A549 (cell line): Measurements from ENCODE around the gene RSPH6A. TPM values are rescaled to one million over a fixed set of nuclear protein-coding genes. Genes with fewer than 3 reads are reported as not detected.

Experiments used
- ATAC-seq, 2 experiments: fragments of 200-7000 bp in 1 of 2; fragments of >200 bp in 1 of 2; cut with Nextera tagmentation in 1 of 2; cut with Tn5 transposase in 1 of 2; 3 replicates each; pipeline versions ENCODE4 v1.8.0 to v1.9.1; 2018 to 2020; ENCODE audit warnings: mild to moderate bottlenecking in 1 of 2, moderate library complexity in 1 of 2
- CTCF ChIA-PET: fragments of 300-600 bp; sonication (Branson Sonifier 250); formaldehyde crosslinking; extraction: SDS; loops from one replicate; lab custom pipeline; 2021; ENCODE audit warnings: antibody characterized with exemption, inconsistent platforms; lab: Yijun Ruan, JAX
- POLR2A ChIA-PET: fragments of 350-600 bp; formaldehyde crosslinking; extraction: SDS; loops from one replicate; lab custom pipeline; 2021; ENCODE audit warnings: antibody characterized with exemption, inconsistent platforms; lab: Yijun Ruan, JAX
- DNase-seq, 2 experiments: peaks; one replicate each; pipeline versions ENCODE4 v3.0.0 to v3.0.0-alpha.2; 2011 to 2016; ENCODE audit warnings: low read depth in 1 of 2, low spot score in 1 of 2
- FAIRE-seq: peaks from 2 replicates; lab custom pipeline; 2011; peaks lifted over from hg19 to GRCh38; lab: Jason Lieb, UNC
- H3K27ac ChIP-seq, 2 experiments: fragments of >200 bp; sonication (Bioruptor Twin); formaldehyde crosslinking; 3 replicates each; pipeline ENCODE4 v1.5.1; 2016 to 2017
- H3K4me1 ChIP-seq: fragments of >200 bp; sonication (Bioruptor Twin); formaldehyde crosslinking; 3 replicates; pipeline ENCODE4 v1.6.1; 2016
- H3K4me2 ChIP-seq: fragments of >200 bp; sonication (Bioruptor Twin); formaldehyde crosslinking; 3 replicates; pipeline ENCODE4 v1.6.1; 2016
- H3K4me3 ChIP-seq: fragments of >200 bp; sonication (Bioruptor Twin); formaldehyde crosslinking; 3 replicates; pipeline ENCODE4 v1.5.1; 2016
- H3K9me3 ChIP-seq: fragments of >200 bp; sonication (Bioruptor Twin); formaldehyde crosslinking; 3 replicates; pipeline ENCODE4 v1.6.1; 2016
- CEBPB ChIP-seq, 2 experiments: fragments of >200 bp in 1 of 2; sonication (Bioruptor Twin) in 1 of 2; formaldehyde crosslinking in 1 of 2; IDR thresholded peaks; 2 replicates each; pipeline ENCODE4 v1.6.1; 2012 to 2016
- CHD2 ChIP-seq: fragments of 150-350 bp; IDR thresholded peaks from 2 replicates; pipeline ENCODE4 v1.6.1; 2014; ENCODE audit warnings: low read length; ENCODE audit not compliant: partially characterized antibody
- CHD4 ChIP-seq: fragments of 200-600 bp; sonication (generic); IDR thresholded peaks from 2 replicates; pipeline ENCODE4 v1.6.1; 2016; ENCODE audit warnings: antibody characterized with exemption, mild to moderate bottlenecking, borderline replicate concordance
- EHF ChIP-seq: fragments of 250-450 bp; sonication (Bioruptor Pico); IDR thresholded peaks from 2 replicates; pipeline ENCODE4 v1.5.0; 2020; ENCODE audit warnings: mild to moderate bottlenecking
- EHMT2 ChIP-seq: fragments of 200-600 bp; sonication (generic); IDR thresholded peaks from 2 replicates; pipeline ENCODE4 v1.6.1; 2016; ENCODE audit warnings: antibody characterized with exemption, low read depth, mild to moderate bottlenecking, moderate library complexity
- EP300 ChIP-seq, 2 experiments: fragments of >200 bp; sonication (Bioruptor Twin); formaldehyde crosslinking; IDR thresholded peaks; 2 replicates in 1 of 2; 3 replicates in 1 of 2; pipeline ENCODE4 v1.6.1; 2016 to 2017
- HDAC2 ChIP-seq: fragments of 200-600 bp; sonication (generic); IDR thresholded peaks from 2 replicates; pipeline ENCODE4 v1.6.1; 2016
- HEYL ChIP-seq: fragments of 250-450 bp; sonication (Bioruptor Pico); IDR thresholded peaks from 2 replicates; pipeline ENCODE4 v1.8.0; 2021; ENCODE audit warnings: mild to moderate bottlenecking, moderate library complexity
- HOXB13 ChIP-seq: fragments of 250-450 bp; sonication (Bioruptor Pico); IDR thresholded peaks from 2 replicates; pipeline ENCODE4 v1.5.0; 2020; ENCODE audit warnings: low read depth, mild to moderate bottlenecking, moderate library complexity
- JUN ChIP-seq, 2 experiments: fragments of >200 bp; sonication (Bioruptor Twin); formaldehyde crosslinking; IDR thresholded peaks; 2 replicates in 1 of 2; 3 replicates in 1 of 2; pipeline ENCODE4 v1.6.1; 2016 to 2017
- KDM1A ChIP-seq: fragments of 200-600 bp; sonication (generic); IDR thresholded peaks from 2 replicates; pipeline ENCODE4 v1.6.1; 2016; ENCODE audit warnings: low read depth, mild to moderate bottlenecking
- KDM5A ChIP-seq: fragments of 200-600 bp; sonication (generic); IDR thresholded peaks from 2 replicates; pipeline ENCODE4 v1.6.1; 2016; ENCODE audit warnings: antibody characterized with exemption, mild to moderate bottlenecking
- MAFK ChIP-seq: fragments of 450-650 bp; IDR thresholded peaks from 2 replicates; pipeline ENCODE4 v1.6.1; 2014; ENCODE audit not compliant: partially characterized antibody
- MAZ ChIP-seq: fragments of 150-350 bp; IDR thresholded peaks from 2 replicates; pipeline ENCODE4 v1.6.1; 2014; ENCODE audit warnings: antibody characterized with exemption, low read depth, low read length, borderline replicate concordance
- NPAS2 ChIP-seq: fragments of 250-450 bp; sonication (Bioruptor Pico); IDR thresholded peaks from 2 replicates; pipeline ENCODE4 v1.8.0; 2022; ENCODE audit warnings: mild to moderate bottlenecking, moderate library complexity, borderline replicate concordance
- NR3C1 ChIP-seq: fragments of >200 bp; sonication (Bioruptor Twin); formaldehyde crosslinking; IDR thresholded peaks from 3 replicates; pipeline ENCODE4 v1.6.1; 2017
- PHF8 ChIP-seq: fragments of 200-600 bp; sonication (generic); IDR thresholded peaks from 2 replicates; pipeline ENCODE4 v1.6.1; 2016; ENCODE audit warnings: low read depth, mild to moderate bottlenecking, antibody characterized with exemption, moderate library complexity, borderline replicate concordance
- POLR2AphosphoS2 ChIP-seq: conservative IDR thresholded peaks from 2 replicates; pipeline ENCODE4 v1.6.1; 2012; ENCODE audit warnings: low read length, improper control_type of control experiment, inconsistent platforms
- RAD21 ChIP-seq, 2 experiments: fragments of >200 bp in 1 of 2; sonication (Bioruptor Twin) in 1 of 2; formaldehyde crosslinking in 1 of 2; IDR thresholded peaks in 1 of 2; conservative IDR thresholded peaks in 1 of 2; 2 replicates in 1 of 2; 3 replicates in 1 of 2; pipeline ENCODE4 v1.6.1; 2012 to 2018; ENCODE audit warnings: inconsistent platforms in 1 of 2
- RFX5 ChIP-seq: fragments of 450-650 bp; IDR thresholded peaks from 2 replicates; pipeline ENCODE4 v1.7.1; 2014; ENCODE audit warnings: antibody characterized with exemption, mild to moderate bottlenecking, moderate library complexity
- RNF2 ChIP-seq: fragments of 200-600 bp; sonication (generic); IDR thresholded peaks from 2 replicates; pipeline ENCODE4 v1.6.1; 2016; ENCODE audit warnings: low read depth, mild to moderate bottlenecking, antibody characterized with exemption, moderate library complexity, borderline replicate concordance
- SREBF2 ChIP-seq: fragments of 450-650 bp; IDR thresholded peaks from 2 replicates; pipeline ENCODE4 v1.6.1; 2014; ENCODE audit warnings: mild to moderate bottlenecking, moderate library complexity
- TP53 ChIP-seq: fragments of 250-450 bp; sonication (Bioruptor Pico); IDR thresholded peaks from 2 replicates; pipeline ENCODE4 v1.5.0; 2021; ENCODE audit warnings: mild to moderate bottlenecking, moderate library complexity
- ZFP36 ChIP-seq: fragments of 450-650 bp; IDR thresholded peaks from 2 replicates; pipeline ENCODE4 v1.6.1; 2014; ENCODE audit warnings: borderline replicate concordance; ENCODE audit not compliant: partially characterized antibody
- ZNF302 ChIP-seq: fragments of 250-450 bp; sonication (Bioruptor Pico); IDR thresholded peaks from 2 replicates; pipeline ENCODE4 v1.9.0; 2021; ENCODE audit warnings: inconsistent platforms, mild to moderate bottlenecking, moderate library complexity
- WGBS: methylation state at CpG from one replicate; pipeline ENCODE4 v1.1.6; 2017; ENCODE audit errors: missing lambda C conversion rate; 5-methylcytosine and 5-hydroxymethylcytosine counted together
- polyA plus RNA-seq, 4 experiments: library from polyadenylated mRNA; depleted of rRNA in 3 of 4; stranded (reverse); fragments of >200 nt; fragmentation: RNase III in 1 of 4; extraction: RNeasy Plus Mini Kit Qiagen cat#74134 plus additional on column Dnase treatment in 1 of 4; gene quantifications; 2 replicates in 3 of 4; 3 replicates in 1 of 4; pipeline ENCODE4 v1.2.3, GENCODE V29; 2011 to 2017
- TF ChIP-seq, protein P1 (sequence below): fragments of >200 bp; sonication (Bioruptor Twin); formaldehyde crosslinking; IDR thresholded peaks from 3 replicates; pipeline ENCODE4 v1.6.1; 2016
- TF ChIP-seq, protein P2 (sequence below): fragments of 450-650 bp; IDR thresholded peaks from 2 replicates; pipeline ENCODE4 v1.6.1; 2014; ENCODE audit warnings: antibody characterized with exemption
- TF ChIP-seq, protein P3 (sequence below): fragments of 150-350 bp; IDR thresholded peaks from 2 replicates; pipeline ENCODE4 v1.6.1; 2014; ENCODE audit warnings: low read depth, mild to moderate bottlenecking, low read length
- TF ChIP-seq, protein P4 (sequence below): IDR thresholded peaks from 2 replicates; pipeline ENCODE4 v1.6.1; 2012
- TF ChIP-seq, protein P5 (sequence below): fragments of >200 bp; sonication (Bioruptor Twin); formaldehyde crosslinking; IDR thresholded peaks from 2 replicates; pipeline ENCODE4 v1.6.1; 2016

The RSPH6A gene
- polyA plus RNA-seq, 2 of the 4 experiments (the other 2 are of a cell fraction), result not detected

DNA sequence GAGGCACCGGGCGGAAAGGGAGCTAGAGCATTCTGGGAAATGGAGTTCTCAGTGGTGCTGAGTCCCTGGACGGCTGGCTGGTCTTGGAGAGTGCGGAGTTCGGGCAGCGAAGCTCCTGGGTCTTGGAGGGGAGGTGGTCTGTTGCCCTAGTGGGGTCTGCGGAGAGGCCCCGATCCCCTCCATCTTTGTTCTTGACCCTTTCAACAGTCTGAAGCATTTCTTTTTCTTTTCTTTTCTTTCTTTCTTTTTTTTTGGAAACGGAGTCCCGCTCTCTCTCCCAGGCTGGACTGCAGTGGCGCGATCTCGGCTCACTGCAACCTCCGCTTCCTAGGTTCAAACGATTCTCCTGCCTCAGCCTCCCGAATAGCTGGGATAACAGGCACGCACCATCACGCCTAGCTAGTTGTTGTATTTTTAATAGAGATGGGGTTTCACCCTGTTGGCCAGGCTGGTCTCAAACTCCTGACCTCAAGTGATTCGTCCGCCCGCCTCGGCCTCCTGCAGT lies 48.3 kb upstream of the RSPH6A start:
- ChIA-PET CTCF (interaction anchor here (0.6 to 11.3 kb wide), 34 partner anchors 8 to 532 kb away, joined by 3 to 315 read pairs (median 5); partner anchors contain the start of genes DMPK, IRF2BP1, MYPOP and SIX5), POLR2A (interaction anchor here (0.5 to 2.7 kb wide), 24 partner anchors 8 to 220 kb away, joined by 3 to 30 read pairs (median 4); partner anchors contain the start of genes CCDC61, IRF2BP1, MYPOP and SIX5)
- Histone ChIP-seq H3K27ac (peak overlapping the region; percentile 74 to 88), H3K4me2 (peak overlapping the region; percentile 89), H3K9me3 (no peaks in the 10 kb centered on the region), H3K4me1 (peaks cover 25% of the 10 kb centered on the region), H3K4me3 (peak overlapping the region; percentile 71)
- TF ChIP-seq EHMT2 (no peak), MAFK (no peak), PHF8 (no peak), MAZ (no peak), EP300 (IDR thresholded peaks at IDR 0.05) (no peak), TP53 (no peak), KDM1A (no peak), CEBPB (IDR thresholded peaks at IDR 0.05) (no peak), ZFP36 (no peak), JUN (IDR thresholded peaks at IDR 0.05) (0 out of 5 replicates have a peak, but pooled peaks of 1 of the 2 experiments have one; percentile 15), RNF2 (no peak), NR3C1 (no peak)
- TF ChIP-seq, protein P1, sequence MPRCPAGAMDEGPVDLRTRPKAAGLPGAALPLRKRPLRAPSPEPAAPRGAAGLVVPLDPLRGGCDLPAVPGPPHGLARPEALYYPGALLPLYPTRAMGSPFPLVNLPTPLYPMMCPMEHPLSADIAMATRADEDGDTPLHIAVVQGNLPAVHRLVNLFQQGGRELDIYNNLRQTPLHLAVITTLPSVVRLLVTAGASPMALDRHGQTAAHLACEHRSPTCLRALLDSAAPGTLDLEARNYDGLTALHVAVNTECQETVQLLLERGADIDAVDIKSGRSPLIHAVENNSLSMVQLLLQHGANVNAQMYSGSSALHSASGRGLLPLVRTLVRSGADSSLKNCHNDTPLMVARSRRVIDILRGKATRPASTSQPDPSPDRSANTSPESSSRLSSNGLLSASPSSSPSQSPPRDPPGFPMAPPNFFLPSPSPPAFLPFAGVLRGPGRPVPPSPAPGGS, result 0 out of 3 replicates have a peak, but pooled peaks have one; percentile 32
- TF ChIP-seq, protein P2, sequence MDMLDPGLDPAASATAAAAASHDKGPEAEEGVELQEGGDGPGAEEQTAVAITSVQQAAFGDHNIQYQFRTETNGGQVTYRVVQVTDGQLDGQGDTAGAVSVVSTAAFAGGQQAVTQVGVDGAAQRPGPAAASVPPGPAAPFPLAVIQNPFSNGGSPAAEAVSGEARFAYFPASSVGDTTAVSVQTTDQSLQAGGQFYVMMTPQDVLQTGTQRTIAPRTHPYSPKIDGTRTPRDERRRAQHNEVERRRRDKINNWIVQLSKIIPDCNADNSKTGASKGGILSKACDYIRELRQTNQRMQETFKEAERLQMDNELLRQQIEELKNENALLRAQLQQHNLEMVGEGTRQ, result no peak
- TF ChIP-seq, protein P3, sequence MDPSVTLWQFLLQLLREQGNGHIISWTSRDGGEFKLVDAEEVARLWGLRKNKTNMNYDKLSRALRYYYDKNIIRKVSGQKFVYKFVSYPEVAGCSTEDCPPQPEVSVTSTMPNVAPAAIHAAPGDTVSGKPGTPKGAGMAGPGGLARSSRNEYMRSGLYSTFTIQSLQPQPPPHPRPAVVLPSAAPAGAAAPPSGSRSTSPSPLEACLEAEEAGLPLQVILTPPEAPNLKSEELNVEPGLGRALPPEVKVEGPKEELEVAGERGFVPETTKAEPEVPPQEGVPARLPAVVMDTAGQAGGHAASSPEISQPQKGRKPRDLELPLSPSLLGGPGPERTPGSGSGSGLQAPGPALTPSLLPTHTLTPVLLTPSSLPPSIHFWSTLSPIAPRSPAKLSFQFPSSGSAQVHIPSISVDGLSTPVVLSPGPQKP, result no peak
- TF ChIP-seq, protein P4, sequence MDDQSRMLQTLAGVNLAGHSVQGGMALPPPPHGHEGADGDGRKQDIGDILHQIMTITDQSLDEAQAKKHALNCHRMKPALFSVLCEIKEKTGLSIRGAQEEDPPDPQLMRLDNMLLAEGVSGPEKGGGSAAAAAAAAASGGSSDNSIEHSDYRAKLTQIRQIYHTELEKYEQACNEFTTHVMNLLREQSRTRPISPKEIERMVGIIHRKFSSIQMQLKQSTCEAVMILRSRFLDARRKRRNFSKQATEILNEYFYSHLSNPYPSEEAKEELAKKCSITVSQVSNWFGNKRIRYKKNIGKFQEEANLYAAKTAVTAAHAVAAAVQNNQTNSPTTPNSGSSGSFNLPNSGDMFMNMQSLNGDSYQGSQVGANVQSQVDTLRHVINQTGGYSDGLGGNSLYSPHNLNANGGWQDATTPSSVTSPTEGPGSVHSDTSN, result no peak
- TF ChIP-seq, protein P5, sequence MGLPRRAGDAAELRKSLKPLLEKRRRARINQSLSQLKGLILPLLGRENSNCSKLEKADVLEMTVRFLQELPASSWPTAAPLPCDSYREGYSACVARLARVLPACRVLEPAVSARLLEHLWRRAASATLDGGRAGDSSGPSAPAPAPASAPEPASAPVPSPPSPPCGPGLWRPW, result no peak
- FAIRE-seq, result no peak
- WGBS, result 6% methylated on average over 22 of the region's 22 CpGs
- no peak for ATAC-seq
- DNase-seq, result no peak

DNA sequence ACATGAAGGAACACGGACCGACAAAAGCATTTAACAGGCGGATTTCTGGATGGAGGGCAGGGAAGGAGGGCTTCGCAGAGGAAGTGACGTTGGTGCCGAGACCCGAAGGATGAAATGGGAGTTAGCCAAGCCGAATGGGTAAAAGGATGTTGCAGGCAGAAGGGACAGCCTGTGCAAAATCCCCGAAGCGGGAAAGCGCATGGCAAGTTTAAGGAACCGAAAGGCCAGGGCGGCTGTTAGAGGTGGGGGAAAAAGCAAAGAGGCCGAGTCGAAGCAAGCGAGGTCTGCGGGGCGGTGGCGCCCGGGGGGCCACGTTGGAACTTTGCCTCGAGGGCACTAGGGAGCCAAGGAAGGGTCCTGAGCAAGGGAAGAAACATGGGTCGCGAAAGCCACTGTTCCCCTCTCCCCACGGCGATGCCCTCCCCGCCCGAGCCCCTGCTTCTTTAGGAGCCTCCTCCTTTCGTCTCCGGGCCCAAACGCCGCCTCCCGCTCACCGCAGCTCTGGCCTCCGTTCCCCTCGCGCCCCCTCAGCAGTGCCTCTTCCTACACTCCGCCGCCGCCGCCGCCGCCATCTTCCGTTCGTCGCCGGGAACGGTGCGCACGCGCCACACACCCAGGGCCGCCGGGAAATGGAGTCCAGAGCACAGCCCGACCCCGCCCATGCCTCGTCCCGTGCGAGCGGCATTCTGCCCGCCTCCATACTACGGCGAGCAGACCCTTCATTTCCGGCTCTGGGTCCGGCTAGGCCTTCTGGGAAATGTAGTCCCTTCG lies 47.6 kb upstream of the RSPH6A start, which contains the start of gene SYMPK:
Gene SYMPK, minus strand, starts transcription at position 584 of the 771 bp plus-strand sequence. CDS start 8,652 bp downstream, outside the sequence.
- CTCF ChIA-PET, result interaction anchor here (0.6 to 11.3 kb wide), 25 partner anchors 10 to 533 kb away, joined by 3 to 315 read pairs (median 6); partner anchors contain the start of genes DMPK, IRF2BP1 and MYPOP
- under 1% methylated on average over 36 of the region's 65 CpGs for WGBS
- H3K9me3 ChIP-seq, result no peaks in the 10 kb centered on the region
- peak; percentile 92 to 96 for ATAC-seq
- peak within 1 kb of the TSS; percentile 89 for H3K4me2 ChIP-seq
- peak within 1 kb of the TSS; percentile 71 for H3K4me3 ChIP-seq
- peak; percentile 99 to 100 for DNase-seq
- POLR2A ChIA-PET, result interaction anchor here (0.5 to 2.7 kb wide), 24 partner anchors 8 to 220 kb away, joined by 3 to 30 read pairs (median 4); partner anchors contain the start of genes CCDC61, IRF2BP1, MYPOP and SIX5
- peak within 1 kb of the TSS; percentile 88 for H3K27ac ChIP-seq
- peaks cover 25% of the 10 kb centered on the region for H3K4me1 ChIP-seq
- FAIRE-seq, result peak; percentile 97
- TF ChIP-seq KDM5A, result peak; percentile 56; the same call in 1 of the 2 replicates
- TF ChIP-seq ZFP36, result peak; percentile 90
- no peak for TF ChIP-seq CHD2
- no peak for TF ChIP-seq EHF (CRISPR knock-in tag)
- no peak for TF ChIP-seq ZNF302
- TF ChIP-seq RFX5, result no peak
- no peak for TF ChIP-seq HOXB13 (CRISPR knock-in tag)
- no peak for TF ChIP-seq RAD21 (conservative IDR thresholded peaks at IDR 0.05 in 1 of 2, IDR thresholded peaks at IDR 0.05 in 1 of 2)
- TF ChIP-seq HEYL (CRISPR knock-in tag), result no peak
- TF ChIP-seq KDM1A, result peak; percentile 68; the same call in 1 of the 2 replicates
- TF ChIP-seq SREBF2, result no peak
- TF ChIP-seq, protein P3, result no peak
- TF ChIP-seq CHD4, result no peak; the same call in 1 of the 2 replicates
- TF ChIP-seq POLR2AphosphoS2, result no peak
- no peak for TF ChIP-seq NR3C1
- TF ChIP-seq NPAS2 (CRISPR knock-in tag), result no peak
- no peak for TF ChIP-seq HDAC2
